Cardiac fibroblast (primary cell): ENCODE results near the gene HS3ST3A1.

Experiments used
- DNase-seq, 2 donors: peaks; one replicate each; pipeline versions ENCODE4 v3.0.0 to v3.0.0-alpha.2; 2010; ENCODE audit warnings: low read depth in 2 of 2
- H3K4me3 ChIP-seq, 2 donors: replicated peaks in 1 of 2; 1 replicate in 1 of 2; 2 replicates in 1 of 2; pipeline ENCODE4 v1.5.1; 2011; ENCODE audit warnings: low read depth in 2 of 2, low read length in 2 of 2, mild to moderate bottlenecking in 2 of 2, moderate library complexity in 1 of 2
- TF ChIP-seq, protein P1 (sequence below): IDR thresholded peaks from one replicate; pipeline ENCODE4 v1.5.1; 2011; ENCODE audit warnings: low read depth, mild to moderate bottlenecking, low read length, inconsistent platforms

The HS3ST3A1 gene

DNA sequence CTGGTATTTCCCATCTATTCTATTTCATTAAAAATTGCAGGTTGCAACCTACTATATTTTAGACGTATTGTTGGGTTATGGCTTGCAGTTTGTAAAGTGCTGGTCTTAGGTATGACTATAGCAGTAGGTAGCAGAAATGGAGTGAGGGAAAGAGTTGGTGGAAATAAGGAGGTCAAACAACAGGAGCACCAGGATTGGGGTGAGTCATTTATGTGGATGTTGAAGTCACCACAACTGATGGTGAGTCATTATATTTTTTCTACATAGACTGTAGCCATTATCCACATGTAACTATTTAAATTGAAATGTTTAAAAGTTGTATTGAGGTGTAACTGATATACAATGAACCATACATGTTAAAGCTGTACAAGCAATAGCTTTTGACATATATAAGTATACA is 25.0 kb upstream of the HS3ST3A1 start:
- H3K4me3 ChIP-seq = no peak overlapping the region
- peak; percentile 19 to 71 for DNase-seq
- TF ChIP-seq, protein P1, sequence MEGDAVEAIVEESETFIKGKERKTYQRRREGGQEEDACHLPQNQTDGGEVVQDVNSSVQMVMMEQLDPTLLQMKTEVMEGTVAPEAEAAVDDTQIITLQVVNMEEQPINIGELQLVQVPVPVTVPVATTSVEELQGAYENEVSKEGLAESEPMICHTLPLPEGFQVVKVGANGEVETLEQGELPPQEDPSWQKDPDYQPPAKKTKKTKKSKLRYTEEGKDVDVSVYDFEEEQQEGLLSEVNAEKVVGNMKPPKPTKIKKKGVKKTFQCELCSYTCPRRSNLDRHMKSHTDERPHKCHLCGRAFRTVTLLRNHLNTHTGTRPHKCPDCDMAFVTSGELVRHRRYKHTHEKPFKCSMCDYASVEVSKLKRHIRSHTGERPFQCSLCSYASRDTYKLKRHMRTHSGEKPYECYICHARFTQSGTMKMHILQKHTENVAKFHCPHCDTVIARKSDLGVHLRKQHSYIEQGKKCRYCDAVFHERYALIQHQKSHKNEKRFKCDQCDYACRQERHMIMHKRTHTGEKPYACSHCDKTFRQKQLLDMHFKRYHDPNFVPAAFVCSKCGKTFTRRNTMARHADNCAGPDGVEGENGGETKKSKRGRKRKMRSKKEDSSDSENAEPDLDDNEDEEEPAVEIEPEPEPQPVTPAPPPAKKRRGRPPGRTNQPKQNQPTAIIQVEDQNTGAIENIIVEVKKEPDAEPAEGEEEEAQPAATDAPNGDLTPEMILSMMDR = no peak

DNA sequence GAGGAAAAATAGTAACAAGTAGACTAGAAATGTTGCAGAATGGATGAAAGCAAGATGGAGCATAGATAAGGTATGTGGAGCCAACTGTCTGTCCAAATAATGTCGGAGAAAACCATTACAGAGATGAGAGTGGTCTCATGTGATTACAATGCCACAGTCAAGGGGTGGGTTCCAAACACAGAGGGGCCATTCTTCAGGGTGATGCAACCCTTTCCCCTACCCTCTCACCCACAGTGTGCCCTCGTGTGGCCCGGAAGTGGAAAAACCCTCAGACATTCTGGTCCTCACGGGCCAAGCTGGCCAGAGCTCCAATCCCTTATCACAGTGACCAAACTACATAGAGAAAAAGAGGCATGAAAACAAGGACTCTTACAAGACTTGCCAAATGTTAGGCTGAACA is 17.7 kb upstream of the HS3ST3A1 start:
- no peak overlapping the region for H3K4me3 ChIP-seq
- DNase-seq = no peak
- TF ChIP-seq, protein P1 = no peak

DNA sequence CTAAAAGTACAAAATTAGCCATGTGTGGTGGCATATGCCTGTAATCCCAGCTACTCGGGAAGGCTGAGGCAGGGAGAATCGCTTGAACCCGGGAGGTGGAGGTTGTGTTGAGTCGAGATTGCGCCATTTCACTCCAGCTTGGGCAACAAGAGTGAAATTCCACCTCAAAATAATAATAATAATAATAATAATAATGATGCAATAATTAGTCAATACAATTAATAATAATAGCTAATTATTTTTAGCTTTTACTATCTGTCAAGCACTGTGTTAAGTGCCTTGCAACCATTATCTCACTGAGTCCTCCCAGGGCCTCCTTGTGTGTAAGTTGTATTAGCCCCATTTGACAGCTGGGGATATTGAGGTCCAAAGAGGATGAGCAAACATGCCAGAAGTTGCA is 14.3 kb upstream of the HS3ST3A1 start:
- TF ChIP-seq, protein P1 = no peak
- no peak overlapping the region for H3K4me3 ChIP-seq
- DNase-seq = no peak

DNA sequence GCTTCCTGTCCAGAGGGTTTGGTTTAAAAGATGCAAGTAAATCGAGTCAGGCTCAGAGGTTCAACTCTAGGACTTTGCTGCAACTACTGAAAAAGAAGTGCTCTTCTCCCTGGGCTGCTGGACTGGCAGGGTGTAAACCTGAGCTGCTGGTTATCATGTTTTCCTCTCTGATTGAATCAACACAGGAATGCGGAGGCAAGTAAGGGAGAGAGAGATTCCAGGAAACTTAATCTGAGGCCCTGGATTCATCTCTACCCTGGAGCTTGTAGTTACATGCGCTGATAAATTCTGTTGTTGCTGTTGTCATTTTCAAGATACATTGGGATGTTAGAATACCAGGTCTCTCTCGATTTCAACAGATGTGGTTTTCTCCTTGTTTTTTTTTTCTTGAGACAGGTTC is 8.2 kb upstream of the HS3ST3A1 start:
- DNase-seq = no peak
- TF ChIP-seq, protein P1 = no peak
- H3K4me3 ChIP-seq = no peak overlapping the region

DNA sequence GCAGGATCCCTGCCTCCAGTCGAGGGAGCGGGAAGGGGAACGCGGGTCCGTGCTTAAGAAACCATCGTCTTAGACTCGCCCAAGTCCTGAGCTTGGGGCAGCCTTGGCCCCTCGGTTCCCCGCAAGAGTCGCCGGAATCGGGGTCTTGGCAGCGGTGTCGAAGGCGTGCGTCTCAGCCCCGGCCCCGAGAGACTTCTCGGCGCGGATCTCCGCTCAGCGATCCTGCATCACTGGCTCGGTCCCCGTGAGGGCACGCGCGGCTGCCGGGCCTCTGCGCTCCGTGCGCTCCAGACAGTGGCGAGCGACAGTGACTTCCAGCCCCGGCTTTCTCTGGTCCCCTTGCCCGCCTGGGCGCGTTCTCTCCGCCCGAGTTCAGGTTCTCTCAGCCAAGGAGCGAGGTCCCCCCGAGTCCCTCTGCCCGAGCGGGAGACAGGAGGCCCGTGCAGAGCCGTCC is 380 bp downstream of the HS3ST3A1 start:
- TF ChIP-seq, protein P1 = no peak
- DNase-seq = no peak
- H3K4me3 ChIP-seq = peak overlapping the region; percentile 71 to 76

DNA sequence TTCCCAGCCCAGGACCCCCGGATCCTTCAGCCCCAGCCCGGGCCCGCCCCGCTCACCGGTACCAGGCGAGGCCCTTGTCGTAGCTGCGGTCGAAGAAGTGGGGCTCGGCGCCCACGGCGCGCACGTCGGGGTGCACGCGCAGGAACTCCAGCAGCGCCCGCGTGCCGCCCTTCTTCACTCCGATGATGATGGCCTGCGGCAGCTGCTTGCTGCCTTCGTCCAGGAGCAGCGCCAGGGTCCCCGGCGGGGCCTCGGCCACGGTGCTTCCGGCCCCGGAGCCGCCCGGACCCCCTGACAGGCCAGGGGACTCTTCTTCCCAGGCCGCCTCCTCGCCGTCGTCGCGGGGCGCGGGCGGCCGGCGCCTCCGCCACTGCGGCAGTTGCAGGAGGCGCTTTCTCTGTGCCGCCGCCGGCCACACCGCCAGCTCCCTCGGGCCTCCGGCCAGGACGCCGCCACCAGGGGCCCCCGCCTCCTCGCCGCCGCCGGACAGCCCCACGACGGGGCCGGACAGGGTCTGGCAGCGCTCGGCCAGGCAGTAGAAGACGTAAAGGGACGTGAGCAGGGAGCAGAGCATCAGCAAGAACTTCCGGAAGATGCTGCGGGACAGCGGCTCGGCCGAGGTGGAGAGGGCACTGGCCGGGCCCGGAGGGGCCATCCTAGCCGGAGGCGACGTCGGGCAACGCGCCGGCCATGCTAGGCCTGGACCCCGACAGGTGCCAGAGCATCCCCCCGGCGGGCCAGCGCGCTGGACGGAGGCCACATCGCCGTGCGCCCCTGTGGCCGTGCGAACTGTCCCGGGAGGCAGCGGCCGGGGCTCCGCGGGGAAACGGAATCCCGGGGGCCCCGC is 1.0 kb downstream of the HS3ST3A1 start:
- TF ChIP-seq, protein P1 = no peak
- H3K4me3 ChIP-seq = peak overlapping the region; percentile 71 to 76
- peak in 1 of 2 donors; percentile 35 for DNase-seq
